DMS114 treated with DMSO at 0.1 percent for 48 hours (cell line): ENCODE results near the gene MEIOB.
"Not testable (repeated sequence)": the region's sequence is repeated elsewhere in the genome, so short reads cannot be mapped to it uniquely, and the experiment has no call there.

Source experiments
- DNase-seq: peaks from one replicate; lab custom pipeline; 2025; ENCODE audit not compliant: unreplicated experiment; lab: John Stamatoyannopoulos, UW

MEIOB gene, protein sequence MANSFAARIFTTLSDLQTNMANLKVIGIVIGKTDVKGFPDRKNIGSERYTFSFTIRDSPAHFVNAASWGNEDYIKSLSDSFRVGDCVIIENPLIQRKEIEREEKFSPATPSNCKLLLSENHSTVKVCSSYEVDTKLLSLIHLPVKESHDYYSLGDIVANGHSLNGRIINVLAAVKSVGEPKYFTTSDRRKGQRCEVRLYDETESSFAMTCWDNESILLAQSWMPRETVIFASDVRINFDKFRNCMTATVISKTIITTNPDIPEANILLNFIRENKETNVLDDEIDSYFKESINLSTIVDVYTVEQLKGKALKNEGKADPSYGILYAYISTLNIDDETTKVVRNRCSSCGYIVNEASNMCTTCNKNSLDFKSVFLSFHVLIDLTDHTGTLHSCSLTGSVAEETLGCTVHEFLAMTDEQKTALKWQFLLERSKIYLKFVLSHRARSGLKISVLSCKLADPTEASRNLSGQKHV

DNA sequence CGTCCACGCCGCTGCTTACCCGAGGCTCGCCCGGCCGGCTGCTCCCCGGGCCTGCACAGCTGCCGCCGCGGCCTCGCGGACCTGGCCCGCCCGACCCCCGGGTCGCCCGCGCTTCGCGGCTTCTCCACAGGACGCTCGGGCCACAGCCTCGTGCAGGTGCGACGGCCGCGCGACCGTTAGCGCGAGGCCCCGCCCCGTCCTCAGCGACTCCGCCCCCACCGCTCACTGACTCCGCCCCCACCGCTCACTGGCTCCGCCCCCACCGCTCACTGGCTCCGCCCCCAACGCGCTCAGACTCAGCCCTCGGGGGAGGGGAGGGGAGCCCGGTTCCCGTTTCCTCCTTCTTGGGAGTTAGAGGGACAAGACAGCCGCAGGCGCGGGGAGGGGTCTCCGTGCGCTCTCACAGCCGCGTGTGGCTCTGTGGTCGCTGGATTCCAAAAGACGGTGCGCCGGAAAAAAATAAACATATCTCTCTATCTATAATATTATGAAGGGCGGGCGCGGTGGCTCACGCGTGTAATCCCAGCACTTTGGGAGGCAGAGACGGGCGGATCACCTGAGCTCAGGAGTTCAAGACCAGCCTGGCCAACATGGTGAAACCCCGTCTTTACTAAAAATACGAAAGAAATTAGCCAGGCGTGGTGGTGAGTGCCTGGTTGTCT is at the start of gene MEIOB:
MEIOB (minus strand) TSS at position 191 of the 662 bp plus-strand sequence. CDS start 3,989 bp downstream, outside the sequence.
- peak; percentile 33 for DNase-seq

DNA sequence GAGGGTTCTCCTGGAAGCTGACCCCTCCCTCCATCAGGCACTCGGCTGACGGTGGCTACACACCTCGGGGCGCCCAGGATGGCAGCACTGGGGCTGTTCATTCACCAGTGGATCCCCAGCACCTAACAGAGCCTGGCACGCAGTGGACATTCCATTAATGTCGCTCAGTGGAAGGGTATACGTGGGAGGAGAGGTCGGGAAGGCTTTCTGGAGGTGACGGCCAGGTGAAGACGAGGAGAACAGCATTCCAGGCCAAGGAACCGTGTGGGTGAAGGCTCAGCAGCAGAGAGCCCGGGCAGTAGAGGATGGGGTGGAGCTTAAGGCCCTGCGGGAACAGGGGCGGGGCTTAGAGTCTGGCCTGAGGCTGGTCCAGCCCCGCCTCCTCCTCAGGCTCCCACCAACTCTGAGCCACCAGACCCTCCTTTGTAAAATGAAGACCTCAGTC is 48.8 kb upstream of the MEIOB start:
- DNase-seq: no peak

DNA sequence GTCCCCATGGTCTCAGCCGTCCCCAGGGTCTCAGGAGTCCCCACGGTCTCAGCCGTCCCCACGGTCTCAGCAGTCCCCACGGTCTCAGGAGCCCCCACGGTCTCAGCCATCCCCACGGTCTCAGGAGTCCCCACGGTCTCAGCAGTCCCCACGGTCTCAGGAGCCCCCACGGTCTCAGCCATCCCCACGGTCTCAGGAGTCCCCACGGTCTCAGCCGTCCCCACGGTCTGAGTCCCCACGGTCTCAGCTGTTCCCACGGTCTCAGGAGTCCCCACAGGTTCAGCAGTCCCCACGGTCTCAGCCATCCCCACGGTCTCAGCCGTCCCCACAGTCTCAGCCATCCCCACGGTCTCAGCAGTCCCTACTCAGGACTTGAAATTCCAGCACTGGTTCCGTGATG is 48.2 kb upstream of the MEIOB start:
- not testable (repeated sequence) for DNase-seq

DNA sequence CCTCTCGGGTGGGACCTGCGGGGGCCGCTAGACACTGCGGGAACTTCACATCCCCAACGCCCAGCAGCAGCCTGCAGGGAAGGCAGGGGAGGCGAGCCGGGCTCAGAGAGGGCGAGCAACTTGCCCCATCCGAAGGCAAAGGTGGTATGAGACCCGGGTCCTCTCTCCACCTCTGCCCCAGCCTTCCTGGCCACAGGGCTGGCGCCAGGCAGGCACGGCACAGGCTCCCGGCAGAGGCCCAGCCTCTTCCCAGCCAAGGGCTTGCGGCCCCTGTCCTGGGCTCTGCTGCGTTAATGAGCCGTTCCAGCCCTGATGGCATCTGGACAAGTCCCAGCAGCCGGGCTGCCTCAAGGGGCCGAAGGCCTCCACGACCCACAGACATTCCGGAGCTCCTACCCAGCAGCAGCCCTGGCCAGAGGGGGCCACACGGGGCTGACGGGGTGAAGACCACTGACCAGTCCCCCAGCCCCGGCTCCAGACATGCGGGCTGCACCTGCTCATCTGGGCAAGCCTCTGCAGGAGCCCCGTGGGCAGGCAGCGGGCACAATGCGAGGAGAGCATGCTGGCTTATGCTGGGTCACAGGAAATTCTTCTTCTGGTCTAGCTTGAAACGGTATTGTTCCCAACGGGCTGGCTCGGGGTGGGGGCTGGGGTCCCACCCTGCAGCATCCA is 47.5 kb upstream of the MEIOB start:
- DNase-seq: no peak

DNA sequence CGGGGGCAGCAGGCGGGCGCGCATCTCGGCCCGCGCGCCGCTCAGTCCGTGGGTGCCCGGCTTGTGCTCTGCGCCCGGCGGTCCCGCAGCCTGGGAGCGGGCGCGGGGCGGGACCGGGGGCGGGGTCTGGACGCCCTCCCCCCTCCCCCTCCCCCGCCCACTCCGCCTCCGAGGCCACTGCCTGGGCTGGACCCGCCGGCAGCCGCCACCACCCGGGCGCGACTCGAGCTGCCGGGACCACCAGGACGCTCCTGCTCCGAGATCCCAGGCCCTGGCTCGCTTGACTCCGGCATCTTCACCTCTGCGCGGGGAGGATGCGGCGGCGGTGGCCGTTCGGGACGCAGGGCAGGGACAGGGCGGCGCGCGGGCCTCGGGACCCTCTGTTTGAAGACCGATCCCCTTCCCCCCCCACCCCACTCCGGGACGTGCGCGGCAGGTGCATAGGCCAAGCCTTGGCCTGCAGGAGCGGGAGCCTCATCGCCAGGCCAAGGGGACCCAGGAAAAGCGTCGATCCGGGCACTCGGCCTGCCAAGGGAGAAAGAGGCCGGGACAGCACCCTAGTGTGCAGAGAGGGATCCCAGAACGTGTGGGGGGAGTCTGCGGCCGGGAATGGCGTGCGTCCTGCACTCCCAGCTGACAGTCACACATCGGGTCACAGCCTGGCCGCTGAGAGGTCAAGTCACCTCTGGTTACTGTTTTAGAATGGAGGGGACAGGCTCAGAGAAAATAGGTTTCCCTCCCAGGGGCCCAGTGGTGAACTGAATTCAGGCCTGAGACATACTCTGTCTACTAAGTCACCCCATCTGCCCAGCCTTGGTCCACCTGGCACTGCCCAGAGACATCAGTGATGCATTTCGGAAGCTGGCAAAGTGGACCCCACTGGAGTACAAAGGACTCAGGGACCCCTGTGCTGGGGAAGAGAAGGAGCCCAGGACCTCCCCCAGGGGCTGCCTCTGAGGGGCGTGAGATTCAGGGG is 46.7 kb upstream of the MEIOB start, which contains the start of gene HS3ST6:
HS3ST6 (minus strand) TSS at position 65 of the 976 bp plus-strand sequence. CDS start 92 bp downstream, outside the sequence.
- DNase-seq: no peak

DNA sequence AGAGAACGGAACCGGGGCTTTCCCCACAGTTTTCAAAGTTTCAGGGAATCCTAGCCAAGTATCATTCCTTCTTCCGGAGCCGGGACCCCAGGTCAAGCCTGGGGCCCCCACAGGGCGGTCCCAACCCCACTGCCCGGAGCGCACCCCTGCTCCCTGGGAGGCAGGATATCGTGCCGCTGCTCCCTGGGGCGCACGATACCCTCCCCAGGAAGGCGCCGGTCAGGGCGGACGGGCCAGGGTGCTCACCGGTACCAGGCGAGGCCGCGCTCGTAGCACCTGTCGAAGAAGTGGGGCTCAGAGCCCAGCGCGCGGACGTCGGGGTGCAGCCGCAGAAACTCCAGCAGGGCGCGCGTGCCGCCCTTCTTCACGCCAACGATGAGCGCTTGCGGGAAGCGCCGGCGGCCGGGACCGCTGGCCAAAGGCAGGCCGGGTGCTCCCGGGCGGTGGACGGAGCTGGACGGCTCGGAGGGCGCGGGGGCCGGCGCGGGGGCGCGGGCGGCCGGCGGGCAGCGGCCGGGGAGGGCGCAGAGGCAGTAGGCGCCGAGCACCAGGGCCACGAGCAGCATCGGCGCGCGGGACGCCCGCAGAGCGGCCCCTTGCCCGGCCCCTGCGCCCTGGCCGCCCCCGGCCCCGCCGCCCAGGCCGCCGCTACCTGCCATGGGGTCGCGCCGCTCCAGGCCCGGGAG is 45.8 kb upstream of the MEIOB start:
- DNase-seq: no peak

DNA sequence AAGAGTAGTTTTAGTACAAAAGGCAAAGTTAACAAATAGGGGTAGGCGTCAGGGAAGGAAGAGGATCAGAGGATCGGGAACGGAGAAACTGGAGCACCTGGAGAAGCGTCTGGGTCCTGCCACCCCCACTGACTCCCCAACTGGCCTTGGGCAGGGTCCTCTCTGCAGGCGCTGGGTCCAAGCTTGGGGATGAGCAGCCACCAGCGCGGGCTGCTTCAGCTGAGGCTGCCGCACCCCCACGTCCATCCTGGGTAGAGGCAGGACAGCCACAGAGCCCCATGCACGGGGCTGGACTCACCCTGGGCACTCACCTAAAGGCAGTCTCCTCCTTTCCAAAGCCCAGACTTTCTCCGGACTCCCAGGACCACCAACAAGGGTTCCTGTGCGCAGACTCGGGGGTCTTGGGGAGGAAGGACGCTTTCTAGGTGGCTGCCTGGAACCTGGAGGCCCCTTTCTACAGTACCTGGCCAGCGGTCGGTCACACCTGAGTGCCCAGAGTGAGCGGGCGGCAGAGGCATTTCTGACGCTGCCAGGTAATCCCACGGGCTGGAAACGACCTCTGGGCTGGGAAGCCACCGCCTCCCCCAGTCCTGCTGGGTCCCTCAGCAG is 45.2 kb upstream of the MEIOB start:
- no peak for DNase-seq

DNA sequence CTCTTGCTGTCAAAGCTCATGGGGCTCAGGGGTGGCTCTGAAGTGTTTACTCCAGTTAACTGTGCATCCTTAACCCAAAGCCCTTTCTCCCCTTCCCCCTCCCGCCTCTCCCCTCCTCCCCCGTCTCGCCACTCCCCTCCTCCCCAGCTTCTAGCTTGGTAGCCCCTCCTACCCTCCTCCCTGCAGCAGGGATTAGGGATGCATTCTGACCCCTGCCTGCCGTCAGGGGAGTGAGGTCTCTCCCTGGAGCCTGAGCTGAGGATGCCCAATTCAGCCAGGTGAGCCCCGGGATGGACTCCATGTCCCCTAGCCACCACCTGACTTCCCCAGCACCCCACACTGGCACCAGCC is 44.7 kb upstream of the MEIOB start:
- DNase-seq: no peak

DNA sequence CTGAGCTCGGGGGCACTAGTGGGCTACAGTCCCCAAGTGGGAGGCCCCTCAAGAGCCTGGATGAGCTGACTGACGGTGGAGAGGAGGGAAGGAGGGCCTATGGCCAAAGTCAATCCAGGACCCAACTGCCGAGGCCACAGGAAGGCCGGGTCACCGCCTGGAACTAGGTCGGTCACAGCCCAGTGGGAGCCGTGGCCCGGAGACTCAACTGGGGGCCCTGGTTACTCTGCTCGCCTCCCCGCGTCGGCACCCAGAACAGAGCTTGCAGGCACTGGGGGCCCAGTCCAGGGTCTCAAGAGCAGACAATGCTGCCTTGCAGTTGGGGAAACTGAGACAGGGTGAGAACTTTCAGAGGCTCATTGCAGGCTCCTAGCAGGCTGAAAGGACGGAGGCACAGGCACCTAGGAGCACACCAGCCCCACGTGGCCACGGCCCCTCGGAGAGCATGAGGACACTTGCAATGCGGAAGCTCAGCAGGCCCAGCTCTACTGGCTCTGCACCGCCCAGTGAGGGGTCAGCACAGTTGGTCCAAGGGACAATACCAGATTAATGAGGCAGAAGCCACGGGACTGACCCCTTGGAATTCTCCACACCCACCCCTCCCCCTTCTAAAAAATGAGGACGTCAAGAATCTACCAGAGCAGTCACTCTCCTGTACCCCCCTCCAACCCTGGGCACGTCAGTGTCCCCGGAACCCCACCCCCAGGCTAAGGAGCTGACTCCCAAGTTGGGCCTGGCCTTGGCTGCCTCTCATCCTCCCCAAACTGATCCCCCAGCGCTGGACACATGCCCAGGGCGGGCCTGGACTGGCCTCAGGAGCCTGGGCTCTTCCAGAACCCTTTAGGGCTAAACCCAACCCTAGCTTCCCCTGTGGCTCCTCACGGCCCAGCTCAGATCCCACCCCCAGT is 44.0 kb upstream of the MEIOB start:
- DNase-seq: no peak

DNA sequence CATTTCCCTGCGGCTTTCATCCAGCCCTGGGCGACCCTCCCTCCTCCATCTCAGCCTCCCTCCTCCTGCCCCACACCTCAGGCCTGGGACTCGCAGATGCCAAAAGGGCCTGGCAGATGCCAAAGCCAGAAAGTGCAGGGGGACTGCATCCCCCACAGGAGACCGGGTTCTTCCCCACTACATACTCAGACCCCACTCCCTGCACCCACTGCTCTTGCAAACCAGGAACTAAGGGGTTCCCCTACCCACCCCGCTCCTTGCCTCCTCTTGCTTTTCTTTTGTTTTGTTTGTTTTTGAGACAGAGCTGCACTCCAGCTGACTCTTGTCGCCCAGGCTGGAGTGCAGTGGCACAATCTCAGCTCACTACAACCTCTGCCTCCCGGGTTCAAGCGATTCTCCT is 43.0 kb upstream of the MEIOB start:
- no peak for DNase-seq

DNA sequence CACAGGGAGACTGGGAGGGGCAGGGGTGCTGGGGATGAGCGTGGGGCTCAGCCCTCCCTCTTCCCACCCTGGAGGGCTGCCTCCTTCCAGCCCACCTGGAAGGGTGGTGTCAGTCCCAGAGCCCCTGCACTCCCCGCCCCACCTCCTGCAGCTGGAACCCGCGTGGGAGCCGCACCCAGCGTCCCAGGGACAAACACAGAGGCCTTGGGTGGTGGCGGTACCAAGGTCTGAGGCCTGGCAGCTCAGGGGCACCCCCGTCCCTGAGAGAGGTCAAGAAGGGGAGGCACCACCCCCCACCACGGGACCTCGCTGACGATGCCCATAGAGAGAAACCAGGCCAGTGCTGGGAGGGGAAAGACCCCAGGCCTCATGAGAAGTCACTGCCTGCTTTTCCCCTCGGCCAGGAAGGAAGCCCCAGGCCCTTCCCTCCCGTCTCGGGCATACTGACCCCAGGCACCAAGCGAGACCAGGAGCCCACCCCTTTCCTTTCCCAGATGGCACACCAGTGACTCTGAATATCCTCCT is 42.2 kb upstream of the MEIOB start:
- no peak for DNase-seq

DNA sequence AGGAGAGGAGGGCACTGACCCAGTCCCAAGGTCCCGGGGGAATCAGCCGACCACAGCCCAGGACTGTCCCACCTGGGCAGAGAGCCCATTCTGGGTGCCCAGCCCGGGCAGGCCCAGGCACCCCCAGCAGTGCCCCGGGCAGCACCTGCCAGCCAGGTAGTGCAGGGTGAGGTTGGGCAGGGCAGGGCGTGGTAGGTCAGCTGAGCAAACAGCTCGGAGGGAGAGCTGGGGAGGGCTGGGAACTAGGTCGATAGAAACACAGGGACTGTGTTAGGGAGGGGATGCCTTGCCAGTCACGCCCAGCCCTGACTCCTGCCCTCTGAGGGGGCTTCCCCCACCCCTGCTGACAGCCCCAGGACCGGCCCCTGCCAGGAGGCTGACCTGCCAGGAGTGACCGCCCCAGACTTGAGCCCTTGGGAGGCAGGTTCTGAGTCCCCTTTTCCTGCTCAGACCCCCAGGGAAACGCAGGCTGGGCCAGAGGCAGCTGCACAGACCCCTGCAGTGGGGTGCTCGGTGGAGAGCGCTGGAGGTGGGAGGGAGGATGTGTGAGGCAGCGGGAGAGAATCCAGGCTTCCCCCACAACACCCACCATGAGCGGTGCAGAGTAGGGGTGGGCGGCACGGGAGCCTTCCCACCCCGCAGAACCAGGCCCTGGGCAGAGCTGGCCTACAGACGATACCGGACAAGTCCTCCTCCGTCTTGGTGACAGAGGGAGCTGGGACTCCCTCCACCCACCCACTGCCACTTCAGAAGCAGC is 41.5 kb upstream of the MEIOB start:
- no peak for DNase-seq

DNA sequence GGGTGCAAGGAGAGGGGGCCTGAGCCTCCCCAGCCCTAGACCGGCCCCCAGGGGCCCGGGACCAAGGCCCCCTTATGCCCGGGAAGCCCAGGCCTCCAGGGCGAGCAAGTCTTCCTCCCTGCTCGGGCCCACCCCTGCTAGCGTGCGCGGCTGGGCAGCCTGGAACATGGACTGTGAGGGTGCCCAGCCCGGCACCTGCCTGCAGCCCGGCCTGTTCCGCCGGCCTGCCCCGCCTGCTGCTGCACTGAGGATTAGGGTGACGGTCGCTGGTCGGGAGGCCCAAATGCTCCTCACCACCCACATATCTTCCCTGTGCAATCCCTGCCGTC is 40.2 kb upstream of the MEIOB start:
- DNase-seq: no peak

DNA sequence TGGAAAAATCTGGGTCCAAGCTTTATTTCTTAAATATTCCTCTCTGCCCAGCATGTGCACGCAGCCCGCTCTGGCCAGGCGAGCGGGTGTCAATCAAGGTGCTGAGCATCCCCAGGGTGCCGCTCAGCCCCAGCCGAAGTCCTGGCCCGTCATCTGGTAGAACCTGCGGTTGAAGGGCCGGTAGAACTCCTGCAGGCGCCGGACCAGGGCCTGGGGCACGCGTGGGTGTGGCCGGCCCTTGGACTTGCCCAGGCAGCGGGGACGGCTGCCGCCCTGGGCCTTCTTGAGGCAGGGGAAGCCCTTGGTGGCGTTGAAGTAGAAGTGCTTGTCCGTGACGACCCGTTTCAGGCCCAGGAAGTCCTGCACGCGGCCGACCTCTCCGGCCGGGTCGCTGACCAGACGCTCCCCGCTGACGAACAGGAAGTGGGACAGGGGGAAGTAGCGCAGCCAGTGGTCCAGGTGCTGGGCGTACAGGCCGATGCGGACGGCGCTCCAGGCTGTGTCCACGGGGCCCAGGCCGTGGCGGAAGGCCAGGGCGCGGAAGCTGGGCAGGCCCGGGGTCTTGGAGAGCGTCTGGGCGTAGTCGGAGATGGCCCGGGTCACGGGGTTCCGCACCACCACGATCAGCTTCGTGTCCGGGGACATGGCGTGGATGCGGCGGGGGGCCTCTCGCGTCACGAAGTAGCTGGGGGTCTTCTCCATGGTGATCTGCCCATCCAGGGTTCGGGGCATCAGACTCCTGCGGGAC is 39.7 kb upstream of the MEIOB start:
- no peak for DNase-seq

DNA sequence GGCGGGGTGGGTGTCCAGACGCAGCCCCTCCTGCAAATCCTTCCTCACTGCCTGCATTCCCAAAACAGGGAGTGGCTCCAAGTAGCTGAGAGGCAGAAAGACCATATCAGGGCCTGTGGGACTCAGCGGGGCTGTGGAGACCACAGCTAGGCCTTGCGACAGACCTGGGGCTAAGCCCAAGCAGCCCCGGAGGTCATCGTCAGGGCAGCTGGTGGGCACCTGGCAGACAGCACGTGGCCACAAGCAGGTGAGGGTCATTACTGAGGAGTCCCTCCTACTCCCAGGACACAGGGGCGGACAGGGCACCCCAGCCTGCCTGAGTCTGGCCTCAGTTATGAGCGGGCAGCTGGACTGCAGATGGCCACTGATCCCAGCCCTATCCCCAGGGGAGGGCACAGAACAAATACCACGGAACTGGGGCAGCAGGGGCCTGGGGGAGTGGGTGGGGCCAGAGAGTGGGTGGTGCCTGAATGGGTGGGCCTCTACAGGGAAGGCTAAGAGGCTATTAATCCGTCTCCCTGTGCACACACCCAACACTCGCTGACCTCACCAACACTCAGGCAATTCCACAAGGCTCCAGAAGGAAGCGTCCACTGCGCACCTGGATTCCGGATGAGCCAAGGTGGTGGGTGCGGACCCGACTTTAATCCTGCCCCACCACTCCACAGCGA is 37.7 kb upstream of the MEIOB start:
- DNase-seq: no peak

DNA sequence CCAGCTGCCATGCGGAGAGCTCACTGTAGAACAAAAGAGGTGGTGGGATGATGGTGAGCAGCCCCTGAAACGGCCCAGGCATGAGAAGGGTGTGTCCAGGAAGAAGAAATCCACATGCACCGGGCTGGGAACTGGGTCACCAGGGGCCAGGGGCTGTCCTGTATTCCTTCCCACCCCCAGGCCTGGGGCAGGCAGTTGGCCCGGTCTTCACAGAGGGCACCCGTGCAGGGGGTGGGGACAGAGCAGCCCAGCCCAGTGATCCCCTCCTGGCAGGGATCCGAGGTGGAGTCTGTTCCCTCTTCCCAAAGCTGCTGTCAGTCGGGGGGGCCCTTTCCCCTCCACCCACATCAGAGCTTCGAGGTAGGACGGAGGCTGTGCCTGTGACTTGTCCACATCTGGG is 37.0 kb upstream of the MEIOB start:
- DNase-seq: no peak
